Sigmoid colon (tissue), 7 donors: ENCODE results near the gene BPTF. TPM values are rescaled to one million over a fixed set of nuclear protein-coding genes. Genes with fewer than 3 reads are reported as not detected.
"Not testable (repeated sequence)": the region's sequence is repeated elsewhere in the genome, so short reads cannot be mapped to it uniquely, and the experiment has no call there.

Experiments used
- DNase-seq: peaks from one replicate; pipeline ENCODE4 v3.0.0-alpha.2; 2019
- H3K27ac ChIP-seq, 4 donors: fragments of 200-600 bp; sonication (generic); one replicate each; pipeline ENCODE4 v1.5.1; 2016 to 2019; ENCODE audit warnings: mild to moderate bottlenecking in 1 of 4
- H3K27me3 ChIP-seq, 3 donors: fragments of 200-600 bp; sonication (generic); one replicate each; pipeline ENCODE4 v1.5.1; 2019; ENCODE audit warnings: mild to moderate bottlenecking in 1 of 3
- H3K36me3 ChIP-seq, 4 donors: fragments of 200-600 bp; sonication (generic); one replicate each; pipeline ENCODE4 v1.5.1; 2016 to 2019
- H3K4me1 ChIP-seq, 4 donors: fragments of 200-600 bp; sonication (generic); one replicate each; pipeline ENCODE4 v1.5.1; 2017 to 2019
- H3K4me3 ChIP-seq, 4 donors: fragments of 200-600 bp; sonication (generic); one replicate each; pipeline ENCODE4 v1.5.1; 2017 to 2019; ENCODE audit warnings: mild to moderate bottlenecking in 2 of 4, moderate library complexity in 1 of 4
- H3K9me3 ChIP-seq, 4 donors: fragments of 200-600 bp in 3 of 4; sonication (generic) in 3 of 4; one replicate each; pipeline versions ENCODE4 v1.5.1 to v1.6.1; 2013 to 2019
- CTCF ChIP-seq, 4 experiments: fragments of 450-650 bp in 3 of 4; fragments of 200-600 bp in 1 of 4; IDR thresholded peaks; one replicate each; pipeline ENCODE4 v1.5.1; 2016 to 2019; ENCODE audit warnings: antibody characterized with exemption in 4 of 4, mild to moderate bottlenecking in 3 of 4, moderate library complexity in 2 of 4
- EP300 ChIP-seq, 4 donors: sonication (generic); formaldehyde crosslinking; IDR thresholded peaks; one replicate each; pipeline ENCODE4 v1.6.1; 2017; ENCODE audit warnings: antibody characterized with exemption in 4 of 4
- POLR2A ChIP-seq, 2 donors: fragments of 450-650 bp; IDR thresholded peaks; one replicate each; pipeline ENCODE4 v1.6.1; 2016; ENCODE audit warnings: antibody characterized with exemption in 2 of 2, mild to moderate bottlenecking in 2 of 2, moderate library complexity in 2 of 2
- POLR2AphosphoS5 ChIP-seq, 4 donors: sonication (generic); formaldehyde crosslinking; IDR thresholded peaks; one replicate each; pipeline ENCODE4 v1.6.1; 2017; ENCODE audit warnings: antibody characterized with exemption in 4 of 4
- WGBS, 2 donors: extraction: QIAGEN DNeasy Blood & Tissue Kit; methylation state at CpG; one replicate each; pipeline ENCODE4 v1.1.7; 2013; 5-methylcytosine and 5-hydroxymethylcytosine counted together
- intact Hi-C: fragments of 100-400 bp; cut with DNase I; formaldehyde crosslinking; loops from one replicate; pipeline ENCODE4 v1.15.1; 2023
- polyA plus RNA-seq, 3 donors: library from polyadenylated mRNA; stranded (reverse); fragments of 200-250 nt; gene quantifications; one replicate each; pipeline ENCODE4 v1.2.3, GENCODE V29; 2013
- total RNA-seq, 4 donors: library from RNA; depleted of rRNA; stranded (reverse); fragments of >200 nt; gene quantifications; one replicate each; pipeline ENCODE4 v1.1.0, GENCODE V29; 2016
- donor health status: healthy with polysubstance abuse.
- donor health status: Bipolar disorder and iron deficiency.
- donor health status: healthy.

BPTF gene
- total and polyA plus RNA-seq, 7 donors = 8.4 to 91.1 (median 64.6) TPM

DNA sequence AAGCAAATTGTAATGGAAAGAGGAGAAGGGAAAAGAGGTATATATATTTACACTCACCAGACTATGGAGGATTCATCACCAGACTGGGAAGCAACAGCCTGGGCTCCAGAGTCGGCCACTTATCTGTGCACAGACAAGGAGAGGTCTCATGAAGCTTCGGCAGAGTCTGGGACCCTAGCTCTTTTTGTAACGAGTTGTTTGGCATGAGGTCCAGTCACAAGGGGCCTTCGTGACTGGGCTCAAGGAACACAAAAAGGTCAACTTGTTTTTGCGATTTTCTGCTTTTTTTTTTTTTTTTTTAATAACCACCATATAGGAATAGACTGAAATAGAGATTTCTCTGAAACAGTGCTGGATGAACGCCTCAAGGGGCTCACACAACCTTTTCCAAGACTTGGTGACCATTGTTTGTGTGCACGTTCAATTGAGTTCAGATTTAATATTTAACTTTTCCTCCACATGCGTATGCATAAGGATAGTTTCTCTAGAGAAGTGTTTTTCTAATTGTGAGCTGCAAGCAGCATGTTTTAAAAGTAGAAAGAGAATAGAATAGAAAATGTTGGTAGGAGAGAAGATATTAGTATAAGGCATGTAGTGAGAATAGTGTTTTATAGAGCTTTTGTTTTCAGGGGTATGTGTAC, 25.8 kb downstream of the BPTF start:
- peaks cover 0 to 34% (median 16%) of the 10 kb centered on the region in 4 donors for H3K4me1 ChIP-seq
- intact Hi-C loops = loop anchor here (1.0 kb wide), 1 partner anchor 15 kb away; no protein-coding TSS in a partner anchor

DNA sequence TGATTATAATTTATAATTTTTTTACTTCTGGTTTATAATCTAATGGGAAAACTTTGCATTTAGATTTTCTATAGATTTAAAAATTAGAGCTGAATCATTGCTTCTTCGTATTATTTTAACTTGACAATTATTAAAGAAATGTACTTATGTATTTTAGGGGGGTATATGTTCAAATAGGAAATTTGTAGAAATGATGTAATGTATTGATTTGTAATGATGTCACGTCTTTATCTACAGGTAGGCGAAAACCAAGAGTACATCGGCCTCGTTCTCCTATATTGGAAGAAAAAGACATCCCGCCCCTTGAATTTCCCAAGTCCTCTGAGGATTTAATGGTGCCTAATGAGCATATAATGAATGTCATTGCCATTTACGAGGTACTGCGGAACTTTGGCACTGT, 28.4 kb downstream of the BPTF start:
- H3K9me3 ChIP-seq = no peaks in the 10 kb centered on the region
- intact Hi-C loops = no loop called here
- H3K4me3 ChIP-seq = no peak overlapping the region
- no peaks in the 10 kb centered on the region for H3K27me3 ChIP-seq
- no peak for TF ChIP-seq EP300 (IDR thresholded peaks at IDR 0.05)
- no peak for TF ChIP-seq POLR2AphosphoS5 (IDR thresholded peaks at IDR 0.05)
- TF ChIP-seq CTCF (IDR thresholded peaks at IDR 0.05) = no peak
- TF ChIP-seq POLR2A (IDR thresholded peaks at IDR 0.05) = no peak
- no peak for DNase-seq
- 93 to 95% methylated on average over 8 of the region's 8 CpGs for WGBS, 2 donors
- H3K36me3 ChIP-seq = peaks cover 0 to 18% (median 3%) of the 10 kb centered on the region in 4 donors
- H3K27ac ChIP-seq = no peak overlapping the region
- peaks cover 0 to 40% (median 14%) of the 10 kb centered on the region in 4 donors for H3K4me1 ChIP-seq

More for the DNA sequence above, 25.8 kb downstream of the BPTF start:
- H3K4me3 ChIP-seq = no peak overlapping the region
- H3K9me3 ChIP-seq = no peaks in the 10 kb centered on the region
- peaks cover 0 to 18% (median 3%) of the 10 kb centered on the region in 4 donors for H3K36me3 ChIP-seq
- H3K27ac ChIP-seq = no peak overlapping the region
- TF ChIP-seq EP300 (IDR thresholded peaks at IDR 0.05) (no peak), CTCF (IDR thresholded peaks at IDR 0.05) (no peak), POLR2A (IDR thresholded peaks at IDR 0.05) (no peak), POLR2AphosphoS5 (IDR thresholded peaks at IDR 0.05) (no peak)
- 63 to 84% methylated on average over 8 of the region's 8 CpGs for WGBS, 2 donors
- H3K27me3 ChIP-seq = no peaks in the 10 kb centered on the region
- DNase-seq = no peak

DNA sequence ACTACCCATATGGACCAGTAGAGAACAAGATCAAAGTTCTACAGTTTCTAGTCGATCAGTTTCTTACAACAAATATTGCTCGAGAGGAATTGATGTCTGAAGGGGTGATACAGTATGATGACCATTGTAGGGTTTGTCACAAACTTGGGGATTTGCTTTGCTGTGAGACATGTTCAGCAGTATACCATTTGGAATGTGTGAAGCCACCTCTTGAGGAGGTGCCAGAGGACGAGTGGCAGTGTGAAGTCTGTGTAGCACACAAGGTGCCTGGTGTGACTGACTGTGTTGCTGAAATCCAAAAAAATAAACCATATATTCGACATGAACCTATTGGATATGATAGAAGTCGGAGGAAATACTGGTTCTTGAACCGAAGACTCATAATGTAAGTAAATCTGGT, 29.1 kb downstream of the BPTF start:
- no peaks in the 10 kb centered on the region for H3K9me3 ChIP-seq
- H3K27me3 ChIP-seq = no peaks in the 10 kb centered on the region
- H3K36me3 ChIP-seq = peaks cover 0 to 18% (median 3%) of the 10 kb centered on the region in 4 donors
- WGBS, 2 donors = 94% methylated on average over 6 of the region's 6 CpGs
- H3K27ac ChIP-seq = no peak overlapping the region
- DNase-seq = no peak
- peaks cover 0 to 47% (median 19%) of the 10 kb centered on the region in 4 donors for H3K4me1 ChIP-seq
- no peak for TF ChIP-seq POLR2AphosphoS5 (IDR thresholded peaks at IDR 0.05)
- TF ChIP-seq CTCF (IDR thresholded peaks at IDR 0.05) = no peak
- TF ChIP-seq EP300 (IDR thresholded peaks at IDR 0.05) = no peak
- no peak for TF ChIP-seq POLR2A (IDR thresholded peaks at IDR 0.05)
- intact Hi-C loops = no loop called here
- H3K4me3 ChIP-seq = no peak overlapping the region

DNA sequence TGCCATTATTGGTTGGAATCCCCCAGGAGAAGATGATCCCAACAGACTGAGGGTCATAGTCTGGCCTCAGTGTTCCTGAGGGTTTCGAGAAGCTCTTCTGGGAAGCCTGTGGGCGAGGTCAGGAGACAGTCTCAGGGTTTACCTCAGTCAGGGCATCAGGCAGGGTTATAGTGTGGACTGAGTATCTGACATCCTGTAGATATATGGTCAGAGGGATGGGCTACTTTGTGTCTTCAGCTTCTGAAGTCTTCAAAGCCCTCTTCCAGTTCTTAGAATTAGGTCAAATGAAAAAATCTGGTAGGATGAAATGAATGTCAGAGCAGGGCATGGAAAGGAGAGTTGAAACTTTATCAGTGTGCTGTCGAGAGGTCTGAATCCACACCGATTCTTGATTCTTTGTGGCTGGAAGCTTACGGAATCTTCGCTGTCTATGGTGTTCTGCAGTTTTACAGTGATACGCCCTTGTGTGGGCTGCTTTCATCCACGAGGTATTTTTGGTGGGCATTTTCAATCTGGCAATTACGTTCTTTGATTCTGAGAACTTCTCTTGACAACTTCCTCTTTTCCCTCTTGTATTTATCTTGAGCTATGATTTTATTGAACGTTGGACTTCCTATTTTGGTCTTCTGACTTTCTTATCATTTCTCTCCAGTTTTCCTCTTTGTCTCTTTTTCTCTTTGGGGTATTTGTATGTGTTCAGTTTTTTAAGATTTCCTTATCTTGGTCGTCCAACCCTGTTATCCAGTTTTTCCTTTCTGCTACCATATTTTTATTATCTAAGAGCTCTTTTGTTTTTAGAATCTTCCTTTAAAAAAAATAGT, 30.4 kb downstream of the BPTF start:
- TF ChIP-seq CTCF (IDR thresholded peaks at IDR 0.05) (no peak), EP300 (IDR thresholded peaks at IDR 0.05) (no peak), POLR2A (IDR thresholded peaks at IDR 0.05) (no peak), POLR2AphosphoS5 (IDR thresholded peaks at IDR 0.05) (no peak)
- 50 to 61% methylated on average over 11 of the region's 11 CpGs for WGBS, 2 donors
- Histone ChIP-seq H3K27me3 (no peaks in the 10 kb centered on the region), H3K9me3 (no peaks in the 10 kb centered on the region), H3K4me1 (peaks cover 0 to 52% (median 20%) of the 10 kb centered on the region in 4 donors), H3K27ac (no peak overlapping the region), H3K36me3 (peaks cover 0 to 18% (median 3%) of the 10 kb centered on the region in 4 donors), H3K4me3 (no peak overlapping the region)
- DNase-seq = no peak
- intact Hi-C loops = no loop called here

- intact Hi-C loops, H3K27ac ChIP-seq, H3K9me3 ChIP-seq, H3K4me3 ChIP-seq, H3K27me3 ChIP-seq, DNase-seq: not testable (repeated sequence)
- Histone ChIP-seq H3K4me1 (peaks cover 0 to 50% (median 20%) of the 10 kb centered on the region in 4 donors), H3K36me3 (peaks cover 0 to 18% (median 3%) of the 10 kb centered on the region in 4 donors)
- WGBS, 2 donors = 55 to 57% methylated on average over 1 of the region's 1 CpG
These were observed 31.1 kb downstream of the BPTF start for GRCh38 chr17:67856402-67856801.
